ENCODE measurements around the gene COX8A. TPM values are rescaled to one million over a fixed set of nuclear protein-coding genes. Genes with fewer than 3 reads are reported as not detected.

COX8A gene
- total RNA-seq, 1 experiment from 2014 or later = 615 TPM

DNA sequence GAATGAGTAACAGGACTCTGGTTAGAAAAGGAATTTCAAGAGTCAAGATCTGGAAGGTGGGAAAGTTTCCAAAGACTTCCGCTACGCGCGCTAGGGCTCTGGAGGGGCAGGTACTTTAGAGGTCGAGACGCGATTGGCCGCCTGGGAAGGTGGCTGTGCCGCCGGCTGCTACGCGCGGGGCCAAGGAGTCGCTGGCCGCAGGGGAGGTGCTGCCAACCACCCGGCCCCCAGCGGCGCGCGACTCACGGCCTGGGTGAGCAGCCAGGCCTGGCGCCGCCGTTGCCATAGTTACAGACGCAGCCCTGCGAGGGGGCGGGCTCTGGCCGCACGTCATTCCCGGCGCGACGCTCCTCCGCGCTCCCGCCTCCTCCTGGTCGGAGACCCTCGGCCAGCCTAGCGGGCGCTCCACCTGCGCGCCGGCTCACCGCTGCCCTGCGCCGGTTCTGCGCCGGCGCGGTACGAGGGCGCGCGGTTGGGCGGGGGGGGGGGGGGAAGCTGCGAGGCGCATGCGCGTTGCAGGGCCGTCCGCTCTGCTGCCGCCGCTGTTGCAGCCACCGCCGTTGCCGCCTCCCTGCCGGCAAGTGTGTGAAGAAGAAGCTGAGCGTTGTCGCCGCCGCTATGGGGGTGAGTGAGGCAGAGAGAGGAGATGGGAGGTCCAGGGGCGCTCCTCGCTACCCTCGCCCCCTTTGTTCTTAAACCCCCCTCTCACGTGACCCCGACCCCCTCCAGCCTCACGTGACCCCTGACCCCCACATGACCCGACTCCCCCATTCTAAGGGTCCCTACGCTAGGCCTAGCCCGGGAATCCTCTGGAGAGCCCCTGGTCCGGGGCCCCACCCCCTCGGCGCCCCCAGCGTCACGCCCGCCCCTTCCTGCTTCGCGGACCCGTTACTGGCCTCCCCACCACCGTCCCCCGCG, 35.7 kb upstream of the COX8A start, which contains the start of gene NAA40:
Gene NAA40, plus strand, starts transcription at position 524 of the 918 bp plus-strand sequence. Its CDS starts 95 bp downstream, at position 619.
- POLR2A ChIA-PET (ENCODE audit: low non-redundant PET) = interaction anchor here (0.6 kb wide), 1 partner anchor 1097 kb away, joined by 3 read pairs; no protein-coding TSS in a partner anchor

DNA sequence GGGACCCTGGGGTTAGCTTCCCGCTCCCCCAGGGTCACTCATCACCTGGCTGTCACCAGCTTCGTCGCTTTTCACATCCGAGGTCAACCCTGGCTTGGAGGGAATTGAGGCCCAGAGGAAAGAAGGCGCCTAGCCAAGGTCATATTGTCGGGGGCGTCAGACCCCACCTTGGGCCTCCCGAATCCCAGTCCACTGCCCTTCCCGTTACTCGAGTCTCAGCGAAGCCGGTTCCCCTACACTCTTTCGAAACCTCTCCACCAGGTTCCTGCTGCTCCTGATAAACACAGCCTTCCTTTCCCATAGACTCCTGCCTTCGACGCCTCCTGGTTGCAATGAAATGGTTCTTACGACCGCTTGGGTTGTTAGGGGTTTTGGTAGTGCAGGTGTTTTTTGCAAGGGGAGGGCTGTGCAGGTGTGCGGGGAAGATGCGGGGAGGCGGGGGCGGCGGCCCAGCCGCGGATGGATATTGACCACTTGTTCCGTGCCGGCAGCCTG, 35.0 kb upstream of the COX8A start:
- TF ChIP-seq, protein P1, sequence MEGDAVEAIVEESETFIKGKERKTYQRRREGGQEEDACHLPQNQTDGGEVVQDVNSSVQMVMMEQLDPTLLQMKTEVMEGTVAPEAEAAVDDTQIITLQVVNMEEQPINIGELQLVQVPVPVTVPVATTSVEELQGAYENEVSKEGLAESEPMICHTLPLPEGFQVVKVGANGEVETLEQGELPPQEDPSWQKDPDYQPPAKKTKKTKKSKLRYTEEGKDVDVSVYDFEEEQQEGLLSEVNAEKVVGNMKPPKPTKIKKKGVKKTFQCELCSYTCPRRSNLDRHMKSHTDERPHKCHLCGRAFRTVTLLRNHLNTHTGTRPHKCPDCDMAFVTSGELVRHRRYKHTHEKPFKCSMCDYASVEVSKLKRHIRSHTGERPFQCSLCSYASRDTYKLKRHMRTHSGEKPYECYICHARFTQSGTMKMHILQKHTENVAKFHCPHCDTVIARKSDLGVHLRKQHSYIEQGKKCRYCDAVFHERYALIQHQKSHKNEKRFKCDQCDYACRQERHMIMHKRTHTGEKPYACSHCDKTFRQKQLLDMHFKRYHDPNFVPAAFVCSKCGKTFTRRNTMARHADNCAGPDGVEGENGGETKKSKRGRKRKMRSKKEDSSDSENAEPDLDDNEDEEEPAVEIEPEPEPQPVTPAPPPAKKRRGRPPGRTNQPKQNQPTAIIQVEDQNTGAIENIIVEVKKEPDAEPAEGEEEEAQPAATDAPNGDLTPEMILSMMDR (conservative IDR thresholded peaks at IDR 0.05; ENCODE audit: low read depth, low read length) = no peak
- no peak for TF ChIP-seq EZH2 (IDR thresholded peaks at IDR 0.05; ENCODE audit: borderline replicate concordance, low read depth, low read length, poor library complexity, severe bottlenecking)
- CTCF ChIA-PET = interaction anchor here (0.8 kb wide), 1 partner anchor 353 kb away, joined by 7 read pairs; no protein-coding TSS in a partner anchor
- Histone ChIP-seq H3K4me1 (ENCODE audit: insufficient read depth, low read length, poor library complexity, severe bottlenecking) (peaks cover 7% of the 10 kb centered on the region), H3K36me3 (ENCODE audit: insufficient read depth, low read length, poor library complexity, severe bottlenecking) (no peaks in the 10 kb centered on the region), H3K4me3 (ENCODE audit: low read depth, low read length, poor library complexity, severe bottlenecking) (peak overlapping the region; percentile 97), H3K27ac (ENCODE audit: low read depth, low read length, poor library complexity, severe bottlenecking) (peak overlapping the region; percentile 85), H3K9me3 (ENCODE audit: low read depth, low read length, poor library complexity, severe bottlenecking) (no peaks in the 10 kb centered on the region), H3K27me3 (replicated peaks; ENCODE audit: insufficient read depth, low read depth, low read length, poor library complexity) (no peaks in the 10 kb centered on the region)
- BruUV-seq (replicated peaks) = no TSS peak
- intact Hi-C loops (cut with micrococcal nuclease; ENCODE audit: unreplicated experiment) = no loop called here
- POLR2A ChIA-PET (ENCODE audit: low non-redundant PET) = no interaction called here
- DNase-seq (ENCODE audit: low spot score) = peak; percentile 38

More for the DNA sequence above, 35.7 kb upstream of the COX8A start, which contains the start of gene NAA40:
- CTCF ChIA-PET = interaction anchor here (0.8 kb wide), 1 partner anchor 354 kb away, joined by 7 read pairs; no protein-coding TSS in a partner anchor
- intact Hi-C loops (cut with micrococcal nuclease; ENCODE audit: unreplicated experiment) = no loop called here
- H3K36me3 ChIP-seq (ENCODE audit: insufficient read depth, low read length, poor library complexity, severe bottlenecking) = no peaks in the 10 kb centered on the region
- no TSS peak for BruUV-seq (replicated peaks)
- H3K4me1 ChIP-seq (ENCODE audit: insufficient read depth, low read length, poor library complexity, severe bottlenecking) = peaks cover 7% of the 10 kb centered on the region
- peak within 1 kb of the TSS; percentile 97 for H3K4me3 ChIP-seq (ENCODE audit: low read depth, low read length, poor library complexity, severe bottlenecking)
- peak within 1 kb of the TSS; percentile 85 for H3K27ac ChIP-seq (ENCODE audit: low read depth, low read length, poor library complexity, severe bottlenecking)
- H3K27me3 ChIP-seq (replicated peaks; ENCODE audit: insufficient read depth, low read depth, low read length, poor library complexity) = no peaks in the 10 kb centered on the region
- no peak for TF ChIP-seq EZH2 (IDR thresholded peaks at IDR 0.05; ENCODE audit: borderline replicate concordance, low read depth, low read length, poor library complexity, severe bottlenecking)
- TF ChIP-seq, protein P1 (conservative IDR thresholded peaks at IDR 0.05; ENCODE audit: low read depth, low read length) = no peak
- DNase-seq (ENCODE audit: low spot score) = peak; percentile 97
- H3K9me3 ChIP-seq (ENCODE audit: low read depth, low read length, poor library complexity, severe bottlenecking) = no peaks in the 10 kb centered on the region

DNA sequence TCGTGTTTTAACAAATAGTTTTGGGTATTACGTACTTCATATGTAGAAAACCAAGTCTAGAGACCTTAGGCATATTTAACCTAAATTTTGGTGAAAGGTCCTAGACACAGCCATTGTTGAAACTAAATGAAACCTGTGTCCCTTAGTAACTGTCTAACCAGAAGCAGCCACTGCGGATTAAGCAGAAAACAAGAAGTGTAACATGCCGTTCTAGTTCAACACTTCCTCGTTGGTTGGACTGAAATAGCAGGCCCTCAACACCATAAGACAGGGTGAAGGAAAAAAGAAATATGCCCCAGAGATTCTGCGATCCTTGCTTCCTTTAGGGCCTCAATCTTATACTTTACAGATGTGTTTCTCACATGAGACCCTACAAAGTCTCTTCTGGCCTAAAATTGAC, 33.6 kb upstream of the COX8A start:
- intact Hi-C loops (cut with micrococcal nuclease; ENCODE audit: unreplicated experiment) = no loop called here
- ChIA-PET POLR2A (ENCODE audit: low non-redundant PET) (no interaction called here), CTCF (no interaction called here)
- no peak overlapping the region for H3K4me3 ChIP-seq (ENCODE audit: low read depth, low read length, poor library complexity, severe bottlenecking)
- H3K27me3 ChIP-seq (replicated peaks; ENCODE audit: insufficient read depth, low read depth, low read length, poor library complexity) = no peaks in the 10 kb centered on the region
- TF ChIP-seq, protein P1 (conservative IDR thresholded peaks at IDR 0.05; ENCODE audit: low read depth, low read length) = no peak
- TF ChIP-seq EZH2 (IDR thresholded peaks at IDR 0.05; ENCODE audit: borderline replicate concordance, low read depth, low read length, poor library complexity, severe bottlenecking) = no peak
- H3K27ac ChIP-seq (ENCODE audit: low read depth, low read length, poor library complexity, severe bottlenecking) = peak overlapping the region; percentile 30
- TSS peak; percentile 52 for BruUV-seq (replicated peaks)
- no peaks in the 10 kb centered on the region for H3K9me3 ChIP-seq (ENCODE audit: low read depth, low read length, poor library complexity, severe bottlenecking)
- H3K4me1 ChIP-seq (ENCODE audit: insufficient read depth, low read length, poor library complexity, severe bottlenecking) = peaks cover 14% of the 10 kb centered on the region
- no peak for DNase-seq (ENCODE audit: low spot score)
- H3K36me3 ChIP-seq (ENCODE audit: insufficient read depth, low read length, poor library complexity, severe bottlenecking) = no peaks in the 10 kb centered on the region
